NOMO-1 (cell line): Measurements from ENCODE around the gene CDV3.
"Not testable (repeated sequence)": the region's sequence is repeated elsewhere in the genome, so short reads cannot be mapped to it uniquely, and the experiment has no call there.

Experiments used
- DNase-seq, 2 experiments: peaks; one replicate each; lab custom pipeline; 2025; ENCODE audit not compliant: unreplicated experiment in 2 of 2; lab: John Stamatoyannopoulos, UW

Gene CDV3, protein sequence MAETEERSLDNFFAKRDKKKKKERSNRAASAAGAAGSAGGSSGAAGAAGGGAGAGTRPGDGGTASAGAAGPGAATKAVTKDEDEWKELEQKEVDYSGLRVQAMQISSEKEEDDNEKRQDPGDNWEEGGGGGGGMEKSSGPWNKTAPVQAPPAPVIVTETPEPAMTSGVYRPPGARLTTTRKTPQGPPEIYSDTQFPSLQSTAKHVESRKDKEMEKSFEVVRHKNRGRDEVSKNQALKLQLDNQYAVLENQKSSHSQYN

DNA sequence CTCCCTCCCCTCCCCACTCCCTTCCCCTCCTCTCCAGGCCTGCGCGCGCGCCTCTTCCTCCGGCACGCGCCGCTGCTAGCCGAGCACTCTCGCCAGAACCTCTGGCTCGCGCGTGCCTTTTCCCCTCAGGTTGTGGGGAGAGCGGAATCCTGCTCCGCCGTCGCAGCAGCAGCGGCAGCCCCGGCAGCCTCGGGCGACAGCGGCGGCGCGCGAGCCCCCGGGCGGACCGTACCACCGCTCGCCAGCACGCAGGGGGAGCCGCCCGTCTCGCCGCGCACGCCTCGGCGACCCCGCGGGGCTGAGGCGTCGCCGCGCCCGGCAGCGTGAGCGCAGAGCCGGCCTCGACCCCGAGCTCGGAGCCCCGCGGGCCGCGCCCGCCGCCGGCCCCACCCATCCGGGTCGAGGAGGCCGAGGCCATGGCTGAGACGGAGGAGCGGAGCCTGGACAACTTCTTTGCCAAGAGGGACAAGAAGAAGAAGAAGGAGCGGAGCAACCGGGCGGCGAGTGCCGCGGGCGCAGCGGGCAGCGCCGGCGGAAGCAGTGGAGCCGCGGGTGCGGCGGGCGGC is at the start of gene CDV3:
Gene CDV3, plus strand, starts transcription at position 58 of the 566 bp plus-strand sequence. Its CDS starts 359 bp downstream, at position 417.
- no peak for DNase-seq

DNA sequence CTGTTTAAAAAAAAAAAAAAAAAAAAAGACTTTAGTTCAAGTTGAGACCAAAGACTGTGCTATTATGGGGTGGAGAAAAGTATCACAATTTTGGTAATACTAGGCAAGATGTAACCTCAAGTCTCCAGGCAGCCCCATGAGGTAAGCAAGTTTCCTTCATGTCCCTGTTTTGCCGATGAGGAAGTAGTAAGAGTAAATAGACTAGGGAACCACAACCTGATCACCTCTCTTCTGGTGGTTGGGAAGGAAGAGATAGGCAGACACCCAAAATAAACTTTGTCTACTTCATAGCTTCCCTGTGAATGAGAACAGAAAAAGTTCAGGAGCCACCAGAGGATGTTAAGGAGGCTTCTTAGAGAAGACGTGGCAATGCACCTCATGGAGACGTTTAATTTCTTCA is 49.7 kb upstream of the CDV3 start:
- DNase-seq, result peak in 1 of 2 experiments; percentile 43

DNA sequence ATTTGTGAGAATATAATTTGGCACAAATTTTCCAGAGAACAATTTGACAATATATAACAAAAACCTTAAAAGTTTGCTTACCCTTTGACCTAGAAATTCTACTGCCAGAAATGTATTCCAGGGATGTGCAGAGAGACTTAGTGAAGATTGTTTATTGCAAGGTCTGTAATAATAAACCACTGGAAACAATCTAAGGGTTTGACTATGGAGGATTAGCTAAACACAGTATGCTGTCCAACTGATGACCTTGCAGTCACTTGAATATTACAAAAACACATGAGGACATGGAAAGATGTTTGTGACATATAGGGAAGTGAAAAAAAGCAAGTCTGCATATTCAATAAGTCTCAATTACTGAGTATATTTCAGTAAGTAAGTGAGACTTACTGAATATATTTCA is 48.1 kb upstream of the CDV3 start:
- peak; percentile 22 to 85 for DNase-seq

DNA sequence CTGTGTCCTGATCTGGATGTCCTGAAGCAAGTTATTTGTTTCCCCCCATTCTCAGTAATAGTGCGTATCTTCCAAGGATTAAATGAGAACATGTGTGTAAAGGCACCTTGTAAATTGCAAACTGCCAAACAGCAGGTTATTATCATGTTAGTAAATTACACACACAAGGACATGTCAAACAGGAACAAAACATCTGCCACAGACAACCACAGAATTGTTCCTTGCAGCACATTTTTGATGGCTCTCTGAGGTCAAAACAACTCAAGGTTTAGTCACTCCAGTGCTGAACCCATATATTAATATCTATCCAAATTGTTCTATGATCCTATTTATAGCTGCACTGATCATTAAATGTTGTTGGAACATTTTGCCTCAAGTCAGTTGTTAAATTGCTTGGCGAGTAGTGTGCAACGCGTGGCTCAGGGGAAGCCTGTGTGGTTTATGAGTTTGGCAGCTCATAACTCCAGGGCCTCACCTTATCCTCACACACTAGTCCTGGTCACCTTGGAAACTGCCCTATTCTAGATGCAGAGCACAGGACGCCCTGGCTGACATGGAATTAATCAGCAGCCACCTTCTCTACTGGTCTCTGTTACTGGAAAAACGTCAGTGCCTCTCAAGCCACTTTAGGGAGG is 46.3 kb upstream of the CDV3 start:
- DNase-seq, result peak in 1 of 2 experiments; percentile 56

DNA sequence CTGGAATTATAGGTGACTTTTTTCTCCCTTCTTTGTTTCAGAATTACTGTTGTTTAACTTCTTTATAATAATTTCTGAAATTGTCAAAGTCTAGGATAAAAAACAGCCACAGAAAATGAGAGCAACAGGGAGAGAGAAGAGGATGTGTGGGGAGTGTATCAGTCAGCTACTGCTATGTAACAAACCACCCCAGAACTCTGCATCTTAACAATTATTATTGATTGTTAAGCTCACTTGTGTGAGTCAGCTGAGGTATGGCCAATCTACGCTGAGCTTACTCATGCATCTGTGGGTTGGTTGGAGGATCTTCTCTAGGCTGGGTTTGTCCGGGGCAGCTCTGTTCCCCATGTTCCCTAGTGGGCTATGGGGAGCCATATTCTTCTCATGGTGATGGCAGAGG is 43.7 kb upstream of the CDV3 start:
- no peak for DNase-seq

DNA sequence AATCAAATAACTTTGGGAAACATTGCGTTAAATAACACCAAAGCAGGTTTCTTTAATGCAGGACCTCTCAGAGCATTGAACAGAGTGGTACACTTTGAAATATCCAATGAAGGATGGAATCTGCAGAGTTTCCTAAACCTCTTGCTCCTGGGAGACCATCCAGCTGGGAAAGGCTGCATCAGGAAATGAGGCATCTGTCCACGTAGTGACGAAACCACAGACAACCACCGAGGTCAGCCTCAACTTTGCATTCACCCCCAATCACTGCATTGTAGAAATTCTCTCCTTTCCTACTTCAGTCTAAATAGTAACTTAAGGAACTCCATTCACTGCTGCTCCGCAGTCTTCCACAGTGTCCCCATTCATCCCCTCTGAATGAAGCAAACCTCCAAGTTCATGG is 41.5 kb upstream of the CDV3 start:
- no peak for DNase-seq

DNA sequence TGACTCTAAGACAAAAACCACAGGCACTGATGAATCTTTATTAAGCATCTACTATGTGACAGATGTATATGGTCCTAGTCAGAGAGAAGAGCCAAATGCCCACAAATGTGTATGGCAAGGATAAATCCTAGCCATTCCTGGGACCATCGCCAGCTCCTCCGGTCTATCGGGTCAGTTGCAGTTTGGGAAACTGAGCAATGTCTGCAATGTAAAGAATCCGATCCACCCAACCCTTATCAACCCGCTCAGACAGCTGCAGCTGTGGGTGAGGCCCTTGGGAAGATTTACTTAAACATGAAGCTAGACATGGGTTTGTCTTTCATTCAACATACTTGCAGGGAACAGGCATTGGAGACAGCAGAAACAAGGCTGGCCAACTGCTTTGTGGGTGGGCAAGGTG is 40.5 kb upstream of the CDV3 start:
- no peak for DNase-seq

DNA sequence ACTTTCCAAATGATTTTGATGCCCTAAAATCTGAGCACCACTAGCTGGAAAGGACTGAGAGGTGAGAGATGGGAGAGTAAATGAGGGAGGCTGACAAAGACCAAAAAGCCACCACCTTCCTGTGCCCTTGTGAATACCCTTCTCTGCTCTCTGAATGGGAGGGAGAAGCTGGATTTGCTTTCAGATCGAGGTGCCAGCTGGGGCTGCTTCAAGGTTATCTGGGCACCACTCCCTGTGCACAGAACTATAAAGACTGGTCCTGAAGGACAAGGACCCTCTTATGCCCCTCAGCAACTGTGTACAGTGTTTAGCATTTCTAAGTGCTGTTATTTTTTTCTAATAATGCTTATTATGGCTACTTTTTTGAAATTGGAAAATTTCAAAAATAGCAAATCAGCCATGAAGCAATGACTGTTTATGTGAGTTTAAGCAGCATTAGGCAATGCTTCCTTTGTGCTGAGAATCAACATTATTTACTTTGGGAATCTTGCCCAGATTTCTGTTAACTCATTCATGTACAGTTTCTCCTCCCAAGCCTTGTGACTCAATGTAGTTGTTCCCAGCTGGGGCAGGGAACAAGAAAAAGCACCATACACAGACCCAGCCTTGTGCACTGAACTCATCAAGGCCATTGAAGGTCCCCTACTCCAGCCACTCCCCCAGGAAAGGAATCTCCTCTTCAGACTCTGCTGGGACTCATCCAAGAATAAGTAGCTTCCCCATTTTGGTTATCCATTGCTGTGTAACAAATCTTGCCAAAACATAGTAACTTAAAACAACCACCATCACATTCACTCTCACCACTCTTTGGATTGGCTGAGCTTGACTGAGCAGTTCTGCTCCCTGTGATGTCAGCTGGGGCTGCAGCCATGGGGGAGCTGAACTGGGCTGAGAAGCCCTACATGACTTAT is 37.3 kb upstream of the CDV3 start:
- no peak for DNase-seq

DNA sequence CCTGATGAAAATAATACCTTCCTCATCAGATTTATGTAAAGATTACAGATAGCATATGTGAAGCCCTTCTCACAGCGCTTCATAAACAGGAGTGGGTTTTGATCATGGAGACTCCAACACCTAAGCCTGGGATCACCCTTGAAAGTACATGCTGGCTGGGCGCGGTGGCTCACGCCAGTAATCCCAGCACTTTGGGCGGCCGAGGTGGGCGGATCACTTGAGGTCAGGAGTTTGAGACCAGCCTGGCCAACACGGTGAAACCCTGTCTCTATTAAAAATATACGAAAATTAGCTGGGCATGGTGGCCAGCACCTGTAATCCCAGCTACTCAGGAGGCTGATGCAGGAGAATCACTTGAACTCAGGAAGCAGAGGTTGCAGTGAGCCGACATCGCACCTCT is 36.4 kb upstream of the CDV3 start:
- not testable (repeated sequence) for DNase-seq

DNA sequence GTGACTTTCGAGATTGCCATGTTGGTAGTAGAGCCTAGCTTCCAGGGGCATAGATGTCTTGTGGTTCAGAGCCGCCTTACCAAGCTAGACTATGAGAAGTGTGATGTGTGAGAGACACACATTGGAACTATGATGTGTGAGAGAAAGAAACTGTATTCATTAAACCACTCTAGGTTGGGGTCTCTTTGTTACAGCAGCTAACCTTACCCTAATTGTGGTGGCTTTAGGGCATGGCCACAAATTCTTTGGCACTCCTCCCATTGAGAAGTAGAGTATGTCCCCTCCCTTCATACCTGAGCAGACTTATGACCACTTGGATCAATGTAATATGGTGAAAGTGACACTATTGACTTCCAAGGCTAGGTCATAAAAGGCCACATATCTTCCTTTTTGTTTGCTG is 35.3 kb upstream of the CDV3 start:
- DNase-seq, result no peak

DNA sequence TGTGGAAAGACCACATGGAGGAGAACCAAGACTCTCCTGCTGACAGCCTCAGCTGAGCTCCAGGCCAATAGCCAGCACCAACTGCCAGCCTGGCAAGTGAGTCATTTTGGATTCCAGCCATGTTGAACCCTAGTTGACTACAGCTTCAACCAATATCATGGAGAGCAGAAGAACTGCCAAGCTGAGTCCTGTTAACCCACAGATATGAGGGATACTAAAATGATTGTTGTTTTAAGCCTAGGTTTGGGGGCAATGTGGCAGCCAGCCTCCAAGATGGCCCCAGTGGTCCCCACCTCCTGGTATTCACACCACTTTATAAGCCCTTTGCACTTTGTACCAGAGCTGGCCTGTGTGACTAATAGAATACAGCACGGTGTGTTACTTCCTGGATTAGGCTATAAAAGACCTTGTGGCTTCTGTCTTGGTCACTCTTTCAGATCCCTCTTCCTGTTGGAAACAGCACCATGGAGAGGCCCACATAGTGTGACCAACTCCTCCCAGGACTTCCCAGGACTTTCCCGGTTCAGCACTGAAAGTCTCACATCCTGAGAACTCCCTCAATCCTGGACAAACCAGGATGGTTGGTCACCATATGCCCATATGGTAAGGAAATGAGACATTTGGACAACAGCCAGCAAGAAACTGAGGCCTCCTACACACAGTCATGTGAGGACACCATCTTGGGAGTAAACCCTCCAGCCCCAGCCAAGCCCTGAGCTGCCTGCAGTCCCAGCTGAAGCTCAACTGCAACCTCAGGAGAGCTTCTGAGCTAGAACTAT is 32.4 kb upstream of the CDV3 start:
- DNase-seq, result peak; percentile 24 to 30

DNA sequence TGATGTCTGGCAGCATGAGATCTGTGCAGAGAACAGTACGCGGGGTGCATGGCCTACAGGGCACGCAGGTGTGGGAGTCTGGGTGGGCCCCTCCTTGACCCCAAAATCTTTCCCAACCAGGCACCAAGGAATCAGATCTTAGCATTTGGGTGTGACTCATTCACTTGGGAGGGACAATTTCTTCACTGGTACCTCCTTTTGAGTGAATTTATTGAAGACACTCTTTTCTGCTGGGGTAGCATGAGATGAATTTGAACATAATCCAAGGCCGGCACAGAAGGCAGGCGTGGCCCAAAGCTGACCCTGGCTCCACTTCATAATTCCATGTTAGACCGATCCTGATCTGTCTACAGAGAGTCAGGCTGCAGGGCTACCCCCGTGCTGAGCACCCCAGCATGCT is 30.6 kb upstream of the CDV3 start:
- no peak for DNase-seq

DNA sequence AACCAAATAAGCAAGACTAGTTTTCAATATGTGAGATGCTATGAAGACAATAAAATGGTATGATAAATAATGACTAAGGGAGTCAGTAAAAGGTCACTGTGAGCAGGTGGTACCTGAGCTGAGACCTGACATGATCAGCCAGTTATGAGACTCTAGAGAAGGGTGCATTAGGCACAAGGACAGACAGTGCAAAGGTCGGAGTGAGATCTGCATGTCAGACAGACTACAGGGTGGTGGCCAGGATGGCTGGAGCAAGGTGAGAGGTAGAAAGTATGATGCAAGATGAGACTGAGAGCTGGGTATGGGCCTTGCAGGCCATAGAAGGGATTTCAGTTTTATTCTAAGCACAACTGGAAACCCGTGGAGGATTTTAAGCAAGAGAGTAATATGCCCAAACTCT is 28.5 kb upstream of the CDV3 start:
- DNase-seq, result not testable (repeated sequence)

DNA sequence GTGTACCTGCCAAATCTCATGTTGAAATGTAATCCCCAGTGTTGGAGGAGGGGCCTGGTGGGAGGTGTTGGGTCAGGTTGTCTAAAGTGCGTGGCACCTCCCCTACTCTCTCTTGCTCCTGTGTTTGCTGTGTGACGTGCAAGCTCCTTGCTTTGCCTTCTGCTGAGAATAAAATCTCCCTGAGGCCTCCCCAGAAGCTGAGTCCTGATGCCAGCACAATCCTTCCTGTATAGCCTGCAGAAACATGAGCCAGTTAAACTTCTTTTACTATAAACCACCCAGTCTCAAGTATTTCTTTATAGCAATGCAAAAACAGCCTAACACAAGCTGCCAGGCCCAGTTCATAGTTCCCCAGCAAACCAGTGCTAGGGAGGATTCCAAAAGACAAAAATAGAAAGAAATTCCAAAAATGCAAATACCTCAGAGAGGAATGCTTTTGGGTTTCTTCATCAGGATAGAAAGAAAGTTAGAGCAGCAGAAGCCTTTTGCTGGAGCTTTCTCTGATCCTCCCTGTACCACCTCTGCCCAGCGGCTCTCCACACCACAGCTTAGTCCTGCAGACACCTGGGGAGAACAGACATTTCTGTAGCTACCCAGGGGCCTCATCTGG is 25.9 kb upstream of the CDV3 start:
- DNase-seq, result no peak

DNA sequence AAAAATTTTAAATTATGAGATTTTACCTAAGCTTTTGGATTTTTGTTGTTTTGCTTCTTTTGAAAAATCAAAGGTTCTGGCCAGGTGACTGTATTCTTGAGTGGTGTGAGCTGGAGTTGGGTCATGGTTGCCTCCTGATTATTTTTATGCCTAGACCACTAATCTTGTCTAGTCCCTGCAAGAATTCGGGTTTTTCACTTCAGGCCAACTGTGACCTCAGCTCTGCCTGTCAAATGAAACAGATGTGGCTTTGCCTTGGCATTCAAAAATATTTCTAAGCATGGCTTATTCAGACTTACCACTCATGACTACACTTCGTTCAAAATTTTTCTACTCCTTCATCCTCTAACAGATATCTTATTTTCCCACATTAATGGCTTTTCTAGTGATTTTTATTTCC is 25.4 kb upstream of the CDV3 start:
- DNase-seq, result no peak

DNA sequence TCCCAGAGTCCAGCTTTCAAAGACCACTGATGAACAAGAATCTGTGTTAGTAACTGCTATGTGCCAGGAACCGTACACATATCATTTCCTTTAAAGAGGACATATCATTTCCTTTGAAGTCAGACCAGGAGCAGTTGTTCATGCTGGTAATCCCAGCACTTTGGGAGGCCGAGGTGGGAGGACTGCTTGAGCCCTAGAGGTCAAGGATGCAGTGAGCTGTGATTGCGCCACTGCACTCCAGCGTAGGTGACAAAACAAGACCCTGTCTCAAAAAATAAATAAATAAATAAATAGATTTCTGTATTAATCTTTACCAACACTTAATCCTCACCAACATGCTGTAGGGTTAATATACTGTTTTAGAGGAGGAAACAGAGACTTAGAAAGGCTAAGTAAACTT is 23.9 kb upstream of the CDV3 start:
- no peak for DNase-seq

DNA sequence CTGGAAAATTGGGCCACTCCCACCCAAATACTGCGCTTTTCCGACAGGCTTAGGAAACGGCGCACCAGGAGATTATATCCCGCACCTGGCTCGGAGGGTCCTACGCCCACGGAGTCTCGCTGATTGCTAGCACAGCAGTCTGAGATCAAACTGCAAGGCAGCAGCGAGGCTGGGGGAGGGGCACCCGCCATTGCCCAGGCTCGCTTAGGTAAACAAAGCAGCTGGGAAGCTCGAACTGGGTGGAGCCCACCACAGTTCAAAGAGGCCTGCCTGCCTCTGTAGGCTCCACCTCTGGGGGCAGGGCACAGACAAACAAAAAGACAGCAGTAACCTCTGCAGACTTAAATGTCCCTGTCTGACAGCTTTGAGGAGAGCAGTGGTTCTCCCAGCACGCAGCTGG is 21.9 kb upstream of the CDV3 start:
- not testable (repeated sequence) for DNase-seq

DNA sequence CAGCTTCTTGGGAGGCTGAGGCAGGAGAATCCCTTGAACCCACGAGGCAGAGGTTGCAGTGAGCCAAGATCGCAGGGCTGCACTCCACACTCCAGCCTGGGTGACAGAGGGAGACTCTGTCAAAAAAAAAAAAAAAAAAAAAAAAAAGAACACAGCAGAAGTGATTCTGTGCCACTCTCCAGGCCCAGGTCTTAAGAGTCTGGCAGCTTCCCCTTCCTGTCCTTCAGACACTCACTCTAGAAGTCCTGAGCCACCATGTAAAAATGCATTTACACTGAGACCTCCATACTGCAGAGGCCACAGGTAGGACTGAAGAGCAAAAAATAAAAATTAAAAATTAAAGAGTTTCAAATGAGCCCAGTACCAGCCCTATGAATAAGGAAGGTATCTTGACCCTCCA is 11.8 kb upstream of the CDV3 start:
- DNase-seq, result no peak

DNA sequence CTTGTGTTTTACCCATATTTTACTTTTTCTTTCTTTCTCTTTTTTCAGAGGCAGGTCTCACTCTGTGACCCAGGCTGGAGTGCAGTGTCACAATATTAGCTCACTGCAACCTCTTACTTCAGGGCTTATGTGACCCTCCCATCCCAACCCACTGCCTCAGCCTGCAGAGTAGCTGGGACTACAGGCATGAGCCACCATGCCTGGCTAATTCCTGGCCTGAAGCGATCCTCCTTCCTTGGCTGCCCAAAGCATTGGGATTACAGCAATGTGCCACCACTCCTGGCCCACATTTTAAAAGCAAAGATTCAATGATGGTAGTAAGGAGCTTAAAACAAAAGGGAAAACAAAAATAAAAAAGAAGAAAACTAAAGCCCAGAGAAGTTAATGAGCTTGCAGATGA is 11.1 kb upstream of the CDV3 start:
- no peak for DNase-seq

DNA sequence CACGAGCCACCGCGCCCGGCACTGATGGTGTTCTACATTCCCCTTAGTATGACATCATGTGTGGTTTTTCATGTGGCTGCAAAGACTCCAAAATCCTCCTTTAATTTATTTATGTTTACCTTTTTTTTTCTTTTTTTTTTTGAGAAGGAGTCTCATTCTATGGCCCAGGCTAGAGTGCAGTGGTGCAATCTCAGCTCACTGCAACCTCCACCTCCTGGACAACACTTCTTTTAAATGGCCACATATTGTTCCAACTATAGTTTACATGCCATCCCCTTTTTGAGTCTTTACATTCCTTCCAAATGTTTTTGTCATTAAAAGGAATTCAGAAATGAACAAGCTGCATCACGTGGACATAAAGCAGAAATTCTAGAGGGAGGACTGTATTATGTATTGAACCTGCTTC is 10.3 kb upstream of the CDV3 start:
- DNase-seq, result no peak
